Endothelial cell of umbilical vein (primary cell): ENCODE data around the gene RAB40A. TPM values are rescaled to one million over a fixed set of nuclear protein-coding genes. Genes with fewer than 3 reads are reported as not detected.

ENCODE experiments used
- BruUV-seq: library from RNA; stranded (reverse); fragments of 400-500 nt; replicated peaks from 2 replicates; lab custom pipeline; 2021; lab: Mats Ljungman, UMichigan
- CTCF ChIA-PET: fragments of 300-600, 350-600 bp; sonication (Branson Sonifier 250); formaldehyde crosslinking; loops from one replicate; lab custom pipeline; 2021; ENCODE audit warnings: antibody characterized with exemption, inconsistent platforms; lab: Charles Lee
- POLR2A ChIA-PET: fragments of 300-600, 350-600 bp; sonication (Branson Sonifier 250); formaldehyde crosslinking; loops from one replicate; lab custom pipeline; 2021; ENCODE audit warnings: antibody characterized with exemption, inconsistent platforms; lab: Charles Lee
- DNase-seq: peaks from one replicate; pipeline ENCODE4 v3.0.0-alpha.2; 2011; ENCODE audit warnings: low read depth, low spot score
- FAIRE-seq: peaks from 2 replicates; lab custom pipeline; 2011; peaks lifted over from hg19 to GRCh38; lab: Jason Lieb, UNC
- H2AFZ ChIP-seq: 2 replicates; pipeline ENCODE4 v1.6.0; 2012; ENCODE audit warnings: low read depth, low read length, control low read depth, inconsistent platforms
- H3K27ac ChIP-seq: 2 replicates; pipeline ENCODE4 v1.5.1; 2011; ENCODE audit warnings: low read depth, mild to moderate bottlenecking, control low read depth, low read length, moderate library complexity; ENCODE audit not compliant: insufficient read depth
- H3K27me3 ChIP-seq, 2 experiments: 2 replicates each; pipeline versions ENCODE4 v1.6.0 to v1.6.1; 2011; ENCODE audit warnings: low read length in 2 of 2, mixed read lengths in 1 of 2; ENCODE audit not compliant: control insufficient read depth in 2 of 2, insufficient read depth in 2 of 2
- H3K36me3 ChIP-seq, 2 experiments: 2 replicates in 1 of 2; 3 replicates in 1 of 2; pipeline ENCODE4 v1.5.1; 2011; ENCODE audit warnings: low read length in 2 of 2, mild to moderate bottlenecking in 1 of 2, moderate library complexity in 1 of 2; ENCODE audit not compliant: control insufficient read depth in 2 of 2, insufficient read depth in 2 of 2; ENCODE audit errors: extremely low read depth in 1 of 2
- H3K4me1 ChIP-seq: 3 replicates; pipeline ENCODE4 v1.5.1; 2011; ENCODE audit warnings: mild to moderate bottlenecking, low read length; ENCODE audit not compliant: control insufficient read depth, insufficient read depth; ENCODE audit errors: extremely low read depth
- H3K4me2 ChIP-seq: 2 replicates; pipeline ENCODE4 v1.6.1; 2011; ENCODE audit warnings: low read length, control low read depth, mixed read lengths; ENCODE audit not compliant: insufficient read depth
- H3K4me3 ChIP-seq, 3 experiments: fragments of 200-600 bp in 1 of 3; sonication (generic), shearing (Covaris generic) in 1 of 3; replicated peaks in 1 of 3; 2 replicates each; pipeline ENCODE4 v1.5.1; 2011 to 2016; ENCODE audit warnings: control low read depth in 3 of 3, low read length in 3 of 3, mild to moderate bottlenecking in 2 of 3, inconsistent platforms in 1 of 3, low read depth in 1 of 3, moderate library complexity in 1 of 3; ENCODE audit not compliant: insufficient read depth in 1 of 3
- H3K79me2 ChIP-seq: 2 replicates; pipeline ENCODE4 v1.6.0; 2012; ENCODE audit warnings: low read length, inconsistent platforms; ENCODE audit not compliant: control insufficient read depth, insufficient read depth
- H3K9ac ChIP-seq: replicated peaks from 2 replicates; pipeline ENCODE3; 2011; ENCODE audit warnings: low read length, control low read depth; ENCODE audit not compliant: insufficient read depth; ENCODE audit errors: extremely low read depth
- H3K9me1 ChIP-seq: replicated peaks from 3 replicates; pipeline ENCODE4 v1.6.0; 2011; ENCODE audit warnings: mild to moderate bottlenecking, low read length; ENCODE audit not compliant: control insufficient read depth, insufficient read depth; ENCODE audit errors: extremely low read depth
- H3K9me3 ChIP-seq: replicated peaks from 2 replicates; pipeline ENCODE4 v1.5.1; 2012; ENCODE audit warnings: low read length, inconsistent platforms; ENCODE audit not compliant: control insufficient read depth, insufficient read depth
- H4K20me1 ChIP-seq: replicated peaks from 2 replicates; pipeline ENCODE3; 2011; ENCODE audit warnings: mild to moderate bottlenecking, low read length; ENCODE audit not compliant: control insufficient read depth, insufficient read depth; ENCODE audit errors: extremely low read depth
- CTCF ChIP-seq, 2 donors: IDR thresholded peaks; 1 replicate in 1 of 2; 2 replicates in 1 of 2; pipeline ENCODE4 v1.5.1; 2011; ENCODE audit warnings: low read length in 2 of 2, mild to moderate bottlenecking in 2 of 2, moderate library complexity in 2 of 2, control low read depth in 1 of 2, inconsistent platforms in 1 of 2, low read depth in 1 of 2; ENCODE audit not compliant: insufficient read depth in 1 of 2; ENCODE audit errors: extremely low read depth in 1 of 2
- EZH2 ChIP-seq: IDR thresholded peaks from 2 replicates; pipeline ENCODE4 v1.6.1; 2012; ENCODE audit warnings: borderline replicate concordance, low read depth, mild to moderate bottlenecking, moderate library complexity, low read length, inconsistent platforms; ENCODE audit not compliant: severe bottlenecking
- FOS ChIP-seq: IDR thresholded peaks from 2 replicates; pipeline ENCODE4 v1.6.1; 2011; ENCODE audit warnings: mild to moderate bottlenecking, low read length, moderate library complexity, borderline replicate concordance; ENCODE audit not compliant: insufficient read depth
- GATA2 ChIP-seq: IDR thresholded peaks from 2 replicates; pipeline ENCODE4 v1.7.0; 2011; ENCODE audit warnings: low read depth, mild to moderate bottlenecking, moderate library complexity, mixed read lengths, low read length; ENCODE audit not compliant: insufficient read length, insufficient read depth
- JUN ChIP-seq: IDR thresholded peaks from 2 replicates; pipeline ENCODE4 v1.6.1; 2011; ENCODE audit warnings: borderline replicate concordance, low read depth; ENCODE audit not compliant: insufficient read length, insufficient read depth
- MAX ChIP-seq: IDR thresholded peaks from 2 replicates; pipeline ENCODE4 v1.6.1; 2011; ENCODE audit not compliant: insufficient read depth, insufficient read length
- MYC ChIP-seq: IDR thresholded peaks from one replicate; pipeline ENCODE4 v1.6.1; 2011; ENCODE audit warnings: mild to moderate bottlenecking, low read depth, low read length
- POLR2A ChIP-seq: IDR thresholded peaks from 2 replicates; pipeline ENCODE4 v1.6.1; 2012; ENCODE audit warnings: low read depth, mild to moderate bottlenecking, control low read depth, low read length
- POLR2AphosphoS5 ChIP-seq: IDR thresholded peaks from 2 replicates; pipeline ENCODE4 v1.6.1; 2012; ENCODE audit warnings: low read depth, mild to moderate bottlenecking, control low read depth, low read length, moderate library complexity; ENCODE audit not compliant: insufficient read depth
- dilution Hi-C: fragments of 300-500 bp; cut with MboI; formaldehyde crosslinking; loops from one replicate; pipeline ENCODE4 v1.15.0; 2019; ENCODE audit warnings: low sequenced_read_pairs; ENCODE audit not compliant: extremely low pct_ligation_motif_present
- intact Hi-C: fragments of 100-400 bp; cut with micrococcal nuclease; formaldehyde crosslinking; loops from one replicate; pipeline ENCODE4 v1.10.0; 2022
- polyA plus RNA-seq, 4 experiments: library from polyadenylated mRNA; depleted of rRNA in 3 of 4; stranded (reverse) in 3 of 4; unstranded in 1 of 4; fragments of >200 nt; gene quantifications; 2 replicates each; pipeline versions ENCODE4 v1.2.1 to v1.2.3, GENCODE V29; 2011 to 2012; ENCODE audit warnings: missing spikeins in 1 of 4
- total RNA-seq: library from RNA; stranded (reverse); gene quantifications from 2 replicates; pipeline ENCODE4 v1.2.3, GENCODE V29; 2021

The RAB40A gene
- total and polyA plus RNA-seq, 2 donors (not counting 3 experiments of a cell fraction or from before 2014, with no cell fraction given): 0.30 to 0.58 TPM

- Histone ChIP-seq H3K4me1 (no peaks in the 10 kb centered on the region), H3K4me2 (no peak overlapping the region), H3K36me3 (no peaks in the 10 kb centered on the region), H3K27me3 (no peaks in the 10 kb centered on the region), H3K9me1 (no peaks in the 10 kb centered on the region), H3K79me2 (no peaks in the 10 kb centered on the region), H4K20me1 (no peaks in the 10 kb centered on the region), H2AFZ (no peak overlapping the region), H3K4me3 (no peak overlapping the region), H3K27ac (no peak overlapping the region), H3K9ac (no peak overlapping the region), H3K9me3 (no peaks in the 10 kb centered on the region)
- intact Hi-C loops: no loop called here
- TF ChIP-seq MAX (no peak), GATA2 (no peak), POLR2AphosphoS5 (no peak), FOS (no peak)
- ChIA-PET CTCF (interaction anchor here (0.6 kb wide), 1 partner anchor 355 kb away, joined by 5 read pairs; no protein-coding TSS in a partner anchor), POLR2A (no interaction called here)
- no peak for FAIRE-seq
- dilution Hi-C loops: no loop called here
- DNase-seq: no peak
- BruUV-seq: no TSS peak
These were observed 9.3 kb downstream of the RAB40A start for GRCh38 chrX:103510031-103510430.

GRCh38 chrX:103503853-103504207, 15.5 kb downstream of the RAB40A start:
- Histone ChIP-seq H4K20me1 (no peaks in the 10 kb centered on the region), H3K4me2 (no peak overlapping the region), H2AFZ (no peak overlapping the region), H3K9me3 (no peaks in the 10 kb centered on the region), H3K27ac (no peak overlapping the region), H3K9ac (no peak overlapping the region), H3K27me3 (no peaks in the 10 kb centered on the region), H3K4me3 (no peak overlapping the region), H3K79me2 (no peaks in the 10 kb centered on the region), H3K9me1 (no peaks in the 10 kb centered on the region), H3K4me1 (no peaks in the 10 kb centered on the region), H3K36me3 (no peaks in the 10 kb centered on the region)
- dilution Hi-C loops (no loop called here), intact Hi-C loops (no loop called here)
- no TSS peak for BruUV-seq
- ChIA-PET CTCF (no interaction called here), POLR2A (no interaction called here)
- FAIRE-seq: no peak
- no peak for DNase-seq
- TF ChIP-seq POLR2AphosphoS5 (no peak), MAX (no peak), GATA2 (no peak), FOS (no peak), POLR2A (no peak), CTCF (IDR thresholded peaks at IDR 0.05; ENCODE audit: extremely low read depth in 1 of 2, insufficient read depth in 1 of 2, low read depth in 1 of 2, low read length in 2 of 2) (no peak), MYC (no peak), EZH2 (no peak), JUN (no peak)
